GM23338 (cell line): Measurements from ENCODE around the gene POLR1C. TPM values are rescaled to one million over a fixed set of nuclear protein-coding genes. Genes with fewer than 3 reads are reported as not detected.

ENCODE experiments used
- CREB1 ChIP-seq: fragments of 250-450 bp; sonication (Bioruptor Pico); IDR thresholded peaks from 2 replicates; pipeline ENCODE4 v1.5.0; 2020; ENCODE audit warnings: low read depth, mild to moderate bottlenecking, moderate library complexity
- EZH2 ChIP-seq: fragments of 200-600 bp; sonication (generic); IDR thresholded peaks from one replicate; pipeline ENCODE4 v1.8.0; 2017; ENCODE audit warnings: antibody characterized with exemption, mild to moderate bottlenecking, low read depth; ENCODE audit not compliant: unreplicated experiment
- JUNB ChIP-seq: IDR thresholded peaks from one replicate; pipeline ENCODE4 v1.6.1; 2016; ENCODE audit warnings: antibody characterized with exemption; ENCODE audit not compliant: unreplicated experiment
- NANOG ChIP-seq: IDR thresholded peaks from 2 replicates; pipeline ENCODE4 v1.6.1; 2016; ENCODE audit warnings: antibody characterized with exemption, borderline replicate concordance
- POLR2AphosphoS5 ChIP-seq: IDR thresholded peaks from 2 replicates; pipeline ENCODE4 v1.6.1; 2016; ENCODE audit warnings: antibody characterized with exemption, low read depth
- STAT1 ChIP-seq: IDR thresholded peaks from one replicate; pipeline ENCODE4 v1.6.1; 2016; ENCODE audit warnings: antibody characterized with exemption; ENCODE audit not compliant: unreplicated experiment
- ZNF114 ChIP-seq: fragments of 250-450 bp; sonication (Bioruptor Pico); IDR thresholded peaks from 2 replicates; pipeline ENCODE4 v1.5.0; 2020; ENCODE audit warnings: mild to moderate bottlenecking, moderate library complexity
- ZNF331 ChIP-seq: fragments of 250-450 bp; sonication (Bioruptor Pico); IDR thresholded peaks from 2 replicates; pipeline ENCODE4 v1.5.0; 2020; ENCODE audit warnings: low read depth, mild to moderate bottlenecking, moderate library complexity
- polyA plus RNA-seq: library from polyadenylated mRNA; unstranded; fragments of >200 nt; fragmentation: Nextera tagmentation; extraction: Ambion mirVana; gene quantifications from 2 replicates; pipeline ENCODE4 v1.2.1, GENCODE V29; 2016
- total RNA-seq: library from RNA; depleted of rRNA; stranded (reverse); fragments of >200 nt; shearing (Covaris generic); gene quantifications from 2 replicates; pipeline ENCODE4 v1.2.3, GENCODE V29; 2014
- TF ChIP-seq, protein P1 (sequence below): fragments of 250-450 bp; sonication (Bioruptor Pico); IDR thresholded peaks from 2 replicates; pipeline ENCODE4 v1.5.0; 2020; ENCODE audit warnings: mild to moderate bottlenecking, moderate library complexity
- TF ChIP-seq, protein P2 (sequence below), 2 experiments: fragments of 200-600 bp in 1 of 2; sonication (generic) in 1 of 2; conservative IDR thresholded peaks; 2 replicates each; pipeline versions ENCODE4 v1.5.1 to v1.6.1; 2016 to 2017; ENCODE audit warnings: antibody characterized with exemption in 2 of 2, low read depth in 2 of 2, mild to moderate bottlenecking in 2 of 2, moderate library complexity in 1 of 2
- TF ChIP-seq, protein P3 (sequence below): IDR thresholded peaks from 2 replicates; pipeline ENCODE4 v1.6.1; 2016; ENCODE audit warnings: antibody characterized with exemption
- TF ChIP-seq, protein P4 (sequence below): IDR thresholded peaks from one replicate; pipeline ENCODE4 v1.6.1; 2018; ENCODE audit warnings: antibody characterized with exemption; ENCODE audit not compliant: unreplicated experiment

The POLR1C gene
- total and polyA plus RNA-seq, 2 experiments from 2014 or later, result 26.6 to 47.0 TPM

DNA sequence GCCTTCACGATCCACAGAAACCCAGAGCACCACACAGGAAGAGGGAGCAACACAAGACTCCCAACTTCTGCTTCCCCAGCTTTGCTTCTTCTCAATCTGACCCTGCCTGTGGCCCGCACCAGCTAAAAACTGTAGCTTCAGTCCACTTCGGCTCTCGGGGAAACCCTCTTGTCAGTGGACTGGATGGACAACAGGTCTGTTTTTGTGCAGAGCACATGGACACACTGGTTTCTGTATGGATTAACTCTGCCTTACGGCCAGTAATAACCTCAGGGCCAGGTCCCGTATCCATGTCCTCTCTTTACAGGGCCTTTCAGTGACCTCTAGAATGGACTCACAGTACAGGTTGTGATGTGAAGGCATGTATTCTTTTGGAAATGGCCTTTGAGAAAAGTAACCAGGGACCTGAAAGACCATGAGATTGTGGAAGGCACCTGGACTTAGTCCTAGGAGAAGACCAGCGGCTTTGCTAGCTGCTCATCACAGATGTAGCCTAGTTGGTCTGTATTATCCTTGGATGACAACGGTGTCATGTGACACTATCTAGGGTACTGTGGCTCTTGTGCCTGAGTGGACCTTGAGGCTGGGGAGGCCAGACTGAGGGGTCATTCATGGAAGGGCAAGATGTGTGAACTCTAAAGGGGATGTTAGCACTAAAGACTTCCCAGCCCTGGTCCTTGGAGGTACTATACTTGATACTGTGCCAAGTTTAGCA lies 5.8 kb downstream of the POLR1C start (continued):
- TF ChIP-seq, protein P1, sequence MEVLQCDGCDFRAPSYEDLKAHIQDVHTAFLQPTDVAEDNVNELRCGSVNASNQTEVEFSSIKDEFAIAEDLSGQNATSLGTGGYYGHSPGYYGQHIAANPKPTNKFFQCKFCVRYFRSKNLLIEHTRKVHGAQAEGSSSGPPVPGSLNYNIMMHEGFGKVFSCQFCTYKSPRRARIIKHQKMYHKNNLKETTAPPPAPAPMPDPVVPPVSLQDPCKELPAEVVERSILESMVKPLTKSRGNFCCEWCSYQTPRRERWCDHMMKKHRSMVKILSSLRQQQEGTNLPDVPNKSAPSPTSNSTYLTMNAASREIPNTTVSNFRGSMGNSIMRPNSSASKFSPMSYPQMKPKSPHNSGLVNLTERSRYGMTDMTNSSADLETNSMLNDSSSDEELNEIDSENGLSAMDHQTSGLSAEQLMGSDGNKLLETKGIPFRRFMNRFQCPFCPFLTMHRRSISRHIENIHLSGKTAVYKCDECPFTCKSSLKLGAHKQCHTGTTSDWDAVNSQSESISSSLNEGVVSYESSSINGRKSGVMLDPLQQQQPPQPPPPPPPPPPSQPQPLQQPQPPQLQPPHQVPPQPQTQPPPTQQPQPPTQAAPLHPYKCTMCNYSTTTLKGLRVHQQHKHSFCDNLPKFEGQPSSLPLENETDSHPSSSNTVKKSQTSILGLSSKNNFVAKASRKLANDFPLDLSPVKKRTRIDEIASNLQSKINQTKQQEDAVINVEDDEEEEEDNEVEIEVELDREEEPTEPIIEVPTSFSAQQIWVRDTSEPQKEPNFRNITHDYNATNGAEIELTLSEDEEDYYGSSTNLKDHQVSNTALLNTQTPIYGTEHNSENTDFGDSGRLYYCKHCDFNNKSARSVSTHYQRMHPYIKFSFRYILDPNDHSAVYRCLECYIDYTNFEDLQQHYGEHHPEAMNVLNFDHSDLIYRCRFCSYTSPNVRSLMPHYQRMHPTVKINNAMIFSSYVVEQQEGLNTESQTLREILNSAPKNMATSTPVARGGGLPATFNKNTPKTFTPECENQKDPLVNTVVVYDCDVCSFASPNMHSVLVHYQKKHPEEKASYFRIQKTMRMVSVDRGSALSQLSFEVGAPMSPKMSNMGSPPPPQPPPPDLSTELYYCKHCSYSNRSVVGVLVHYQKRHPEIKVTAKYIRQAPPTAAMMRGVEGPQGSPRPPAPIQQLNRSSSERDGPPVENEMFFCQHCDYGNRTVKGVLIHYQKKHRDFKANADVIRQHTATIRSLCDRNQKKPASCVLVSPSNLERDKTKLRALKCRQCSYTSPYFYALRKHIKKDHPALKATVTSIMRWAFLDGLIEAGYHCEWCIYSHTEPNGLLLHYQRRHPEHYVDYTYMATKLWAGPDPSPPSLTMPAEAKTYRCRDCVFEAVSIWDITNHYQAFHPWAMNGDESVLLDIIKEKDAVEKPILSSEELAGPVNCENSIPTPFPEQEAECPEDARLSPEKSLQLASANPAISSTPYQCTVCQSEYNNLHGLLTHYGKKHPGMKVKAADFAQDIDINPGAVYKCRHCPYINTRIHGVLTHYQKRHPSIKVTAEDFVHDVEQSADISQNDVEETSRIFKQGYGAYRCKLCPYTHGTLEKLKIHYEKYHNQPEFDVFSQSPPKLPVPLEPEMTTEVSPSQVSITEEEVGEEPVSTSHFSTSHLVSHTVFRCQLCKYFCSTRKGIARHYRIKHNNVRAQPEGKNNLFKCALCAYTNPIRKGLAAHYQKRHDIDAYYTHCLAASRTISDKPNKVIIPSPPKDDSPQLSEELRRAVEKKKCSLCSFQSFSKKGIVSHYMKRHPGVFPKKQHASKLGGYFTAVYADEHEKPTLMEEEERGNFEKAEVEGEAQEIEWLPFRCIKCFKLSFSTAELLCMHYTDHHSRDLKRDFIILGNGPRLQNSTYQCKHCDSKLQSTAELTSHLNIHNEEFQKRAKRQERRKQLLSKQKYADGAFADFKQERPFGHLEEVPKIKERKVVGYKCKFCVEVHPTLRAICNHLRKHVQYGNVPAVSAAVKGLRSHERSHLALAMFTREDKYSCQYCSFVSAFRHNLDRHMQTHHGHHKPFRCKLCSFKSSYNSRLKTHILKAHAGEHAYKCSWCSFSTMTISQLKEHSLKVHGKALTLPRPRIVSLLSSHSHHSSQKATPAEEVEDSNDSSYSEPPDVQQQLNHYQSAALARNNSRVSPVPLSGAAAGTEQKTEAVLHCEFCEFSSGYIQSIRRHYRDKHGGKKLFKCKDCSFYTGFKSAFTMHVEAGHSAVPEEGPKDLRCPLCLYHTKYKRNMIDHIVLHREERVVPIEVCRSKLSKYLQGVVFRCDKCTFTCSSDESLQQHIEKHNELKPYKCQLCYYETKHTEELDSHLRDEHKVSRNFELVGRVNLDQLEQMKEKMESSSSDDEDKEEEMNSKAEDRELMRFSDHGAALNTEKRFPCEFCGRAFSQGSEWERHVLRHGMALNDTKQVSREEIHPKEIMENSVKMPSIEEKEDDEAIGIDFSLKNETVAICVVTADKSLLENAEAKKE, result no peak
- TF ChIP-seq, protein P2, sequence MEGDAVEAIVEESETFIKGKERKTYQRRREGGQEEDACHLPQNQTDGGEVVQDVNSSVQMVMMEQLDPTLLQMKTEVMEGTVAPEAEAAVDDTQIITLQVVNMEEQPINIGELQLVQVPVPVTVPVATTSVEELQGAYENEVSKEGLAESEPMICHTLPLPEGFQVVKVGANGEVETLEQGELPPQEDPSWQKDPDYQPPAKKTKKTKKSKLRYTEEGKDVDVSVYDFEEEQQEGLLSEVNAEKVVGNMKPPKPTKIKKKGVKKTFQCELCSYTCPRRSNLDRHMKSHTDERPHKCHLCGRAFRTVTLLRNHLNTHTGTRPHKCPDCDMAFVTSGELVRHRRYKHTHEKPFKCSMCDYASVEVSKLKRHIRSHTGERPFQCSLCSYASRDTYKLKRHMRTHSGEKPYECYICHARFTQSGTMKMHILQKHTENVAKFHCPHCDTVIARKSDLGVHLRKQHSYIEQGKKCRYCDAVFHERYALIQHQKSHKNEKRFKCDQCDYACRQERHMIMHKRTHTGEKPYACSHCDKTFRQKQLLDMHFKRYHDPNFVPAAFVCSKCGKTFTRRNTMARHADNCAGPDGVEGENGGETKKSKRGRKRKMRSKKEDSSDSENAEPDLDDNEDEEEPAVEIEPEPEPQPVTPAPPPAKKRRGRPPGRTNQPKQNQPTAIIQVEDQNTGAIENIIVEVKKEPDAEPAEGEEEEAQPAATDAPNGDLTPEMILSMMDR (conservative IDR thresholded peaks at IDR 0.05; ENCODE audit: low read depth in 2 of 2), result no peak
- TF ChIP-seq NANOG, result no peak
- TF ChIP-seq, protein P3, sequence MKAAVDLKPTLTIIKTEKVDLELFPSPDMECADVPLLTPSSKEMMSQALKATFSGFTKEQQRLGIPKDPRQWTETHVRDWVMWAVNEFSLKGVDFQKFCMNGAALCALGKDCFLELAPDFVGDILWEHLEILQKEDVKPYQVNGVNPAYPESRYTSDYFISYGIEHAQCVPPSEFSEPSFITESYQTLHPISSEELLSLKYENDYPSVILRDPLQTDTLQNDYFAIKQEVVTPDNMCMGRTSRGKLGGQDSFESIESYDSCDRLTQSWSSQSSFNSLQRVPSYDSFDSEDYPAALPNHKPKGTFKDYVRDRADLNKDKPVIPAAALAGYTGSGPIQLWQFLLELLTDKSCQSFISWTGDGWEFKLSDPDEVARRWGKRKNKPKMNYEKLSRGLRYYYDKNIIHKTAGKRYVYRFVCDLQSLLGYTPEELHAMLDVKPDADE, result no peak
- TF ChIP-seq EZH2, result no peak
- no peak for TF ChIP-seq ZNF331 (CRISPR knock-in tag)
- TF ChIP-seq, protein P4, sequence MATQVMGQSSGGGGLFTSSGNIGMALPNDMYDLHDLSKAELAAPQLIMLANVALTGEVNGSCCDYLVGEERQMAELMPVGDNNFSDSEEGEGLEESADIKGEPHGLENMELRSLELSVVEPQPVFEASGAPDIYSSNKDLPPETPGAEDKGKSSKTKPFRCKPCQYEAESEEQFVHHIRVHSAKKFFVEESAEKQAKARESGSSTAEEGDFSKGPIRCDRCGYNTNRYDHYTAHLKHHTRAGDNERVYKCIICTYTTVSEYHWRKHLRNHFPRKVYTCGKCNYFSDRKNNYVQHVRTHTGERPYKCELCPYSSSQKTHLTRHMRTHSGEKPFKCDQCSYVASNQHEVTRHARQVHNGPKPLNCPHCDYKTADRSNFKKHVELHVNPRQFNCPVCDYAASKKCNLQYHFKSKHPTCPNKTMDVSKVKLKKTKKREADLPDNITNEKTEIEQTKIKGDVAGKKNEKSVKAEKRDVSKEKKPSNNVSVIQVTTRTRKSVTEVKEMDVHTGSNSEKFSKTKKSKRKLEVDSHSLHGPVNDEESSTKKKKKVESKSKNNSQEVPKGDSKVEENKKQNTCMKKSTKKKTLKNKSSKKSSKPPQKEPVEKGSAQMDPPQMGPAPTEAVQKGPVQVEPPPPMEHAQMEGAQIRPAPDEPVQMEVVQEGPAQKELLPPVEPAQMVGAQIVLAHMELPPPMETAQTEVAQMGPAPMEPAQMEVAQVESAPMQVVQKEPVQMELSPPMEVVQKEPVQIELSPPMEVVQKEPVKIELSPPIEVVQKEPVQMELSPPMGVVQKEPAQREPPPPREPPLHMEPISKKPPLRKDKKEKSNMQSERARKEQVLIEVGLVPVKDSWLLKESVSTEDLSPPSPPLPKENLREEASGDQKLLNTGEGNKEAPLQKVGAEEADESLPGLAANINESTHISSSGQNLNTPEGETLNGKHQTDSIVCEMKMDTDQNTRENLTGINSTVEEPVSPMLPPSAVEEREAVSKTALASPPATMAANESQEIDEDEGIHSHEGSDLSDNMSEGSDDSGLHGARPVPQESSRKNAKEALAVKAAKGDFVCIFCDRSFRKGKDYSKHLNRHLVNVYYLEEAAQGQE, result no peak
- no peak; the same call in 1 of the 2 replicates for TF ChIP-seq POLR2AphosphoS5
- TF ChIP-seq STAT1, result no peak
- TF ChIP-seq ZNF114 (CRISPR knock-in tag), result no peak
- TF ChIP-seq JUNB, result no peak
- no peak for TF ChIP-seq CREB1 (CRISPR knock-in tag)
